ENCODE data around the gene IFIH1. TPM values are rescaled to one million over a fixed set of nuclear protein-coding genes. Genes with fewer than 3 reads are reported as not detected.

The IFIH1 gene
- total RNA-seq, 1 donor from 2014 or later = 11.8 TPM

Other genes with a start within 250 kb of the IFIH1 start
- gene DPP4, start 244.5 kb downstream of the IFIH1 start, total RNA-seq = 1.7 TPM
- not detected for gene GCG, start 166.4 kb downstream of the IFIH1 start, total RNA-seq
- gene FAP, start 75.2 kb downstream of the IFIH1 start, total RNA-seq = 16.7 TPM
- gene GCA, start 25.4 kb upstream of the IFIH1 start, total RNA-seq = 45.1 TPM

All from ascending aorta (tissue), 1 donor.